HEK293 (cell line): ENCODE data around the gene AK5.

Experiments
- CTCF ChIA-PET: fragments of 350-600 bp; formaldehyde crosslinking; extraction: SDS; loops from one replicate; lab custom pipeline; 2021; ENCODE audit warnings: antibody characterized with exemption; lab: Yijun Ruan, JAX
- POLR2A ChIA-PET: fragments of 300-600 bp; formaldehyde crosslinking; extraction: SDS; loops from one replicate; lab custom pipeline; 2020; ENCODE audit warnings: antibody characterized with exemption, inconsistent platforms; lab: Yijun Ruan, JAX
- H3K27ac ChIP-seq: fragments of 200-500 bp; sonication (Bioruptor generic); 2 replicates; pipeline ENCODE4 v1.5.1; 2014; ENCODE audit warnings: low read depth, low read length, control low read depth, inconsistent platforms; ENCODE audit errors: extremely low read depth
- H3K36me3 ChIP-seq, 2 experiments: fragments of 200-500 bp in 1 of 2; sonication (Bioruptor generic) in 1 of 2; 1 replicate in 1 of 2; 2 replicates in 1 of 2; pipeline ENCODE4 v1.5.1; 2014 to 2017; ENCODE audit warnings: inconsistent platforms in 2 of 2, low read length in 2 of 2; ENCODE audit not compliant: control insufficient read depth in 2 of 2, insufficient read depth in 1 of 2
- H3K4me1 ChIP-seq: fragments of 200-500 bp; sonication (Bioruptor generic); 2 replicates; pipeline ENCODE4 v1.5.1; 2014; ENCODE audit warnings: mild to moderate bottlenecking, low read length, inconsistent platforms; ENCODE audit not compliant: control insufficient read depth, insufficient read depth
- H3K4me3 ChIP-seq: 2 replicates; pipeline ENCODE4 v1.5.1; 2011; ENCODE audit warnings: low read depth, mild to moderate bottlenecking, control low read depth, low read length, moderate library complexity
- H3K9me3 ChIP-seq: fragments of 200-500 bp; sonication (Bioruptor generic); 2 replicates; pipeline ENCODE4 v1.5.1; 2014; ENCODE audit warnings: low read depth, low read length, inconsistent platforms; ENCODE audit not compliant: control insufficient read depth, insufficient read depth
- KLF9 ChIP-seq: fragments of 450-650 bp; formaldehyde crosslinking; IDR thresholded peaks from 2 replicates; pipeline ENCODE4 v1.5.1; 2016; ENCODE audit warnings: missing biosample characterization, missing genetic modification characterization, low read depth
- ZFP3 ChIP-seq: fragments of 450-650 bp; formaldehyde crosslinking; IDR thresholded peaks from 2 replicates; pipeline ENCODE4 v1.5.1; 2016; ENCODE audit warnings: low read depth, missing biosample characterization, missing genetic modification characterization
- ZFP37 ChIP-seq: fragments of 450-650 bp; formaldehyde crosslinking; IDR thresholded peaks from 2 replicates; pipeline ENCODE4 v1.5.1; 2016; ENCODE audit warnings: missing biosample characterization, missing genetic modification characterization
- ZNF114 ChIP-seq: fragments of 450-650 bp; formaldehyde crosslinking; IDR thresholded peaks from 2 replicates; pipeline ENCODE4 v1.5.0; 2017; ENCODE audit warnings: missing biosample characterization, missing genetic modification characterization
- ZNF202 ChIP-seq: fragments of 450-650 bp; formaldehyde crosslinking; IDR thresholded peaks from 2 replicates; pipeline ENCODE4 v1.5.1; 2016; ENCODE audit warnings: missing biosample characterization, missing genetic modification characterization, borderline replicate concordance
- ZNF211 ChIP-seq: fragments of 450-650 bp; formaldehyde crosslinking; IDR thresholded peaks from 2 replicates; pipeline ENCODE4 v1.5.1; 2016; ENCODE audit warnings: low read depth, missing biosample characterization, missing genetic modification characterization
- ZNF341 ChIP-seq: fragments of 450-650 bp; formaldehyde crosslinking; IDR thresholded peaks from 2 replicates; pipeline ENCODE4; 2016; ENCODE audit warnings: low read depth, missing biosample characterization, missing genetic modification characterization
- ZNF510 ChIP-seq: fragments of 450-650 bp; formaldehyde crosslinking; IDR thresholded peaks from 2 replicates; pipeline ENCODE4 v1.5.1; 2018; ENCODE audit warnings: mild to moderate bottlenecking, missing genetic modification characterization, missing biosample characterization; ENCODE audit not compliant: insufficient replicate concordance
- ZNF623 ChIP-seq: fragments of 450-650 bp; formaldehyde crosslinking; IDR thresholded peaks from 2 replicates; pipeline ENCODE4 v1.5.1; 2016; ENCODE audit warnings: missing biosample characterization, missing genetic modification characterization
- ZNF654 ChIP-seq: fragments of 450-650 bp; formaldehyde crosslinking; IDR thresholded peaks from 2 replicates; pipeline ENCODE4 v1.5.1; 2016; ENCODE audit warnings: low read depth, missing biosample characterization, missing genetic modification characterization
- ZNF660 ChIP-seq: fragments of 450-650 bp; IDR thresholded peaks from 2 replicates; pipeline ENCODE4 v1.5.1; 2018; ENCODE audit warnings: missing biosample characterization, mild to moderate bottlenecking, missing genetic modification characterization
- ZSCAN16 ChIP-seq: fragments of 450-650 bp; formaldehyde crosslinking; IDR thresholded peaks from 2 replicates; pipeline ENCODE4 v1.5.1; 2016; ENCODE audit warnings: missing biosample characterization, missing genetic modification characterization
- ZSCAN30 ChIP-seq: fragments of 450-650 bp; IDR thresholded peaks from 2 replicates; pipeline ENCODE4 v1.5.1; 2018; ENCODE audit warnings: missing biosample characterization, mild to moderate bottlenecking, missing genetic modification characterization, moderate library complexity
- TF ChIP-seq, protein P1 (sequence below): fragments of 450-650 bp; formaldehyde crosslinking; IDR thresholded peaks from 2 replicates; pipeline ENCODE4 v1.5.1; 2016; ENCODE audit warnings: missing biosample characterization, missing genetic modification characterization
- TF ChIP-seq, protein P2 (sequence below): fragments of 450-650 bp; formaldehyde crosslinking; IDR thresholded peaks from 2 replicates; pipeline ENCODE4 v1.5.1; 2016; ENCODE audit warnings: missing biosample characterization, missing genetic modification characterization
- TF ChIP-seq, protein P3 (sequence below): fragments of 450-650 bp; formaldehyde crosslinking; IDR thresholded peaks from 2 replicates; pipeline ENCODE4 v1.5.1; 2016; ENCODE audit warnings: missing biosample characterization, missing genetic modification characterization, low read depth
- TF ChIP-seq, protein P4 (sequence below): fragments of 450-650 bp; formaldehyde crosslinking; IDR thresholded peaks from 2 replicates; pipeline ENCODE4 v1.5.1; 2016; ENCODE audit warnings: missing biosample characterization, missing genetic modification characterization
- TF ChIP-seq, protein P5 (sequence below): fragments of 450-650 bp; formaldehyde crosslinking; IDR thresholded peaks from 2 replicates; pipeline ENCODE4; 2016; ENCODE audit warnings: missing biosample characterization, missing genetic modification characterization

AK5 gene

GRCh38 chr1:77514921-77515776, 233.3 kb downstream of the AK5 start:
- TF ChIP-seq ZNF623 (no peak), ZFP37 (tag by site-specific recombination) (no peak), ZNF510 (tag by site-specific recombination) (no peak)
- TF ChIP-seq, protein P1, sequence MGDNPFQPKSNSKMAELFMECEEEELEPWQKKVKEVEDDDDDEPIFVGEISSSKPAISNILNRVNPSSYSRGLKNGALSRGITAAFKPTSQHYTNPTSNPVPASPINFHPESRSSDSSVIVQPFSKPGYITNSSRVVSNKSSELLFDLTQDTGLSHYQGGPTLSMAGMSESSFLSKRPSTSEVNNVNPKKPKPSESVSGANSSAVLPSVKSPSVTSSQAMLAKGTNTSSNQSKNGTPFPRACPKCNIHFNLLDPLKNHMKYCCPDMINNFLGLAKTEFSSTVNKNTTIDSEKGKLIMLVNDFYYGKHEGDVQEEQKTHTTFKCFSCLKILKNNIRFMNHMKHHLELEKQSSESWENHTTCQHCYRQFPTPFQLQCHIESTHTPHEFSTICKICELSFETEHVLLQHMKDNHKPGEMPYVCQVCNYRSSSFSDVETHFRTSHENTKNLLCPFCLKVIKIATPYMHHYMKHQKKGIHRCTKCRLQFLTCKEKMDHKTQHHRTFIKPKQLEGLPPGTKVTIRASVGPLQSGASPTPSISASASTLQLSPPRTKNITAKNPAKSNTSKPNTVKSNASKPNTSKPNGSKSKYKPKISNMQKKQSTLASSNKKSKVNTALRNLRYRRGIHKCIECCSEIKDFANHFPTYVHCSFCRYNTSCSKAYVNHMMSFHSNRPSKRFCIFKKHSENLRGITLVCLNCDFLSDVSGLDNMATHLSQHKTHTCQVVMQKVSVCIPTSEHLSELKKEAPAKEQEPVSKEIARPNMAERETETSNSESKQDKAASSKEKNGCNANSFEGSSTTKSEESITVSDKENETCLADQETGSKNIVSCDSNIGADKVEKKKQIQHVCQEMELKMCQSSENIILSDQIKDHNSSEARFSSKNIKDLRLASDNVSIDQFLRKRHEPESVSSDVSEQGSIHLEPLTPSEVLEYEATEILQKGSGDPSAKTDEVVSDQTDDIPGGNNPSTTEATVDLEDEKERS (tag by site-specific recombination) = no peak
- TF ChIP-seq, protein P2, sequence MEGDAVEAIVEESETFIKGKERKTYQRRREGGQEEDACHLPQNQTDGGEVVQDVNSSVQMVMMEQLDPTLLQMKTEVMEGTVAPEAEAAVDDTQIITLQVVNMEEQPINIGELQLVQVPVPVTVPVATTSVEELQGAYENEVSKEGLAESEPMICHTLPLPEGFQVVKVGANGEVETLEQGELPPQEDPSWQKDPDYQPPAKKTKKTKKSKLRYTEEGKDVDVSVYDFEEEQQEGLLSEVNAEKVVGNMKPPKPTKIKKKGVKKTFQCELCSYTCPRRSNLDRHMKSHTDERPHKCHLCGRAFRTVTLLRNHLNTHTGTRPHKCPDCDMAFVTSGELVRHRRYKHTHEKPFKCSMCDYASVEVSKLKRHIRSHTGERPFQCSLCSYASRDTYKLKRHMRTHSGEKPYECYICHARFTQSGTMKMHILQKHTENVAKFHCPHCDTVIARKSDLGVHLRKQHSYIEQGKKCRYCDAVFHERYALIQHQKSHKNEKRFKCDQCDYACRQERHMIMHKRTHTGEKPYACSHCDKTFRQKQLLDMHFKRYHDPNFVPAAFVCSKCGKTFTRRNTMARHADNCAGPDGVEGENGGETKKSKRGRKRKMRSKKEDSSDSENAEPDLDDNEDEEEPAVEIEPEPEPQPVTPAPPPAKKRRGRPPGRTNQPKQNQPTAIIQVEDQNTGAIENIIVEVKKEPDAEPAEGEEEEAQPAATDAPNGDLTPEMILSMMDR (tag by site-specific recombination) = peak; percentile 33
- H3K4me3 ChIP-seq = no peak overlapping the region
- no peaks in the 10 kb centered on the region for H3K4me1 ChIP-seq
- H3K27ac ChIP-seq = no peak overlapping the region
- H3K9me3 ChIP-seq = no peaks in the 10 kb centered on the region
- ChIA-PET CTCF (interaction anchor here (0.7 to 1.3 kb wide), 2 partner anchors 18 to 163 kb away, joined by 3 to 4 read pairs; no protein-coding TSS in a partner anchor), POLR2A (no interaction called here)
- H3K36me3 ChIP-seq = no peaks in the 10 kb centered on the region

DNA sequence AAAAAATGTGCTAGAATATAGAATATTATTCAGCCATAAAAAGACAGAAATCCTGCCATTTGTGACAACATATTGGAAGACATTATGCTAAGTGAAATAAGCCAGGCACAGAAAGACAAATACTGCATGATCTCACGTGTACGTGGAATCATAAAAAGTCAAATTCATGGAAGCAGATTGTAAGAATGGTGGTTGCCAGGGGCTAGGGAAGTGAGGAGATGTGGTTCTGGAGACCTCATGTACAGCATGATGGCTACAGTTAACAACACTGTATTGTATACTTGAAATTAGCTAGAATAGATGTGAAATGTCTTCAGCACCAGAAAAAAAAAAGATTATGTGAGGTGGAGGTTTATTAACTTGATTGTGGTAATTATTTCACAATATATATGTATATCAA, 234.3 kb downstream of the AK5 start:
- CTCF ChIA-PET = interaction anchor here (0.6 kb wide), 1 partner anchor 370 kb away, joined by 3 read pairs; no protein-coding TSS in a partner anchor
- no peaks in the 10 kb centered on the region for H3K36me3 ChIP-seq
- POLR2A ChIA-PET = no interaction called here

More for the DNA sequence above, 234.3 kb downstream of the AK5 start:
- TF ChIP-seq ZNF654 (tag by site-specific recombination) (no peak), ZNF341 (no peak), ZSCAN30 (no peak), ZNF114 (tag by site-specific recombination) (no peak), ZFP3 (no peak), ZNF211 (tag by site-specific recombination) (no peak), ZNF660 (tag by site-specific recombination) (no peak), ZSCAN16 (no peak), KLF9 (no peak), ZNF202 (no peak)
- TF ChIP-seq, protein P3, sequence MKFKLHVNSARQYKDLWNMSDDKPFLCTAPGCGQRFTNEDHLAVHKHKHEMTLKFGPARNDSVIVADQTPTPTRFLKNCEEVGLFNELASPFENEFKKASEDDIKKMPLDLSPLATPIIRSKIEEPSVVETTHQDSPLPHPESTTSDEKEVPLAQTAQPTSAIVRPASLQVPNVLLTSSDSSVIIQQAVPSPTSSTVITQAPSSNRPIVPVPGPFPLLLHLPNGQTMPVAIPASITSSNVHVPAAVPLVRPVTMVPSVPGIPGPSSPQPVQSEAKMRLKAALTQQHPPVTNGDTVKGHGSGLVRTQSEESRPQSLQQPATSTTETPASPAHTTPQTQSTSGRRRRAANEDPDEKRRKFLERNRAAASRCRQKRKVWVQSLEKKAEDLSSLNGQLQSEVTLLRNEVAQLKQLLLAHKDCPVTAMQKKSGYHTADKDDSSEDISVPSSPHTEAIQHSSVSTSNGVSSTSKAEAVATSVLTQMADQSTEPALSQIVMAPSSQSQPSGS = no peak
- TF ChIP-seq, protein P4, sequence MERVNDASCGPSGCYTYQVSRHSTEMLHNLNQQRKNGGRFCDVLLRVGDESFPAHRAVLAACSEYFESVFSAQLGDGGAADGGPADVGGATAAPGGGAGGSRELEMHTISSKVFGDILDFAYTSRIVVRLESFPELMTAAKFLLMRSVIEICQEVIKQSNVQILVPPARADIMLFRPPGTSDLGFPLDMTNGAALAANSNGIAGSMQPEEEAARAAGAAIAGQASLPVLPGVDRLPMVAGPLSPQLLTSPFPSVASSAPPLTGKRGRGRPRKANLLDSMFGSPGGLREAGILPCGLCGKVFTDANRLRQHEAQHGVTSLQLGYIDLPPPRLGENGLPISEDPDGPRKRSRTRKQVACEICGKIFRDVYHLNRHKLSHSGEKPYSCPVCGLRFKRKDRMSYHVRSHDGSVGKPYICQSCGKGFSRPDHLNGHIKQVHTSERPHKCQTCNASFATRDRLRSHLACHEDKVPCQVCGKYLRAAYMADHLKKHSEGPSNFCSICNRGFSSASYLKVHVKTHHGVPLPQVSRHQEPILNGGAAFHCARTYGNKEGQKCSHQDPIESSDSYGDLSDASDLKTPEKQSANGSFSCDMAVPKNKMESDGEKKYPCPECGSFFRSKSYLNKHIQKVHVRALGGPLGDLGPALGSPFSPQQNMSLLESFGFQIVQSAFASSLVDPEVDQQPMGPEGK (tag by site-specific recombination) = no peak
- TF ChIP-seq, protein P5, sequence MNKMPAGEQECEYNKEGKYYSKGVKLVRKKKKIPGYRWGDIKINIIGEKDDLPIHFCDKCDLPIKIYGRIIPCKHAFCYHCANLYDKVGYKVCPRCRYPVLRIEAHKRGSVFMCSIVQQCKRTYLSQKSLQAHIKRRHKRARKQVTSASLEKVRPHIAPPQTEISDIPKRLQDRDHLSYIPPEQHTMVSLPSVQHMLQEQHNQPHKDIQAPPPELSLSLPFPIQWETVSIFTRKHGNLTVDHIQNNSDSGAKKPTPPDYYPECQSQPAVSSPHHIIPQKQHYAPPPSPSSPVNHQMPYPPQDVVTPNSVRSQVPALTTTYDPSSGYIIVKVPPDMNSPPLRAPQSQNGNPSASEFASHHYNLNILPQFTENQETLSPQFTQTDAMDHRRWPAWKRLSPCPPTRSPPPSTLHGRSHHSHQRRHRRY (tag by site-specific recombination) = no peak
- Histone ChIP-seq H3K4me1 (no peaks in the 10 kb centered on the region), H3K4me3 (no peak overlapping the region), H3K9me3 (no peaks in the 10 kb centered on the region), H3K27ac (no peak overlapping the region)
